Measurements from ENCODE around the gene NT5C1A.

NT5C1A gene

DNA sequence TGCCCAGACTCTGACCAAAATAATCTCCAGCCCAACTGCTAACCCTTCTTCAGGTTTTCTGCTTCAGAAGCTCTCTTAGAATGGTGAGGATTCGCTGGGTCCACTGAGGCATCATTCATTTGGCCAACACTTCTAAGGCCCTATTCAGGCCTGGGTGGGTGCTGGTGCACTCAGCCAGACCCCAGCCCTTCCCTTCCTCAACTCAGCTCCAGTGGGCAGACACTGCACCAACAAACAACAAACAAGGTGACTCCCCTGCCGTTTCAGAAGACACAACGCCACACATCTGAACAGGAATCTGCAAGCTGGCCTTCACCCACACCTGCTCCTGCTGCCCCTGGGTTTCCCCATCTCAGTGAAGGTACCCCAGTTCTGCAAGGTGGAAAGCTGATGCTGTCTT lies 38.5 kb downstream of the NT5C1A start:
- DNase-seq = no peak

GRCh38 chr1:39632682-39633417 lies 39.1 kb downstream of the NT5C1A start:
- no peak for DNase-seq

- DNase-seq = no peak
Measured at GRCh38 chr1:39632323-39632681, 39.6 kb downstream of the NT5C1A start.

DNA sequence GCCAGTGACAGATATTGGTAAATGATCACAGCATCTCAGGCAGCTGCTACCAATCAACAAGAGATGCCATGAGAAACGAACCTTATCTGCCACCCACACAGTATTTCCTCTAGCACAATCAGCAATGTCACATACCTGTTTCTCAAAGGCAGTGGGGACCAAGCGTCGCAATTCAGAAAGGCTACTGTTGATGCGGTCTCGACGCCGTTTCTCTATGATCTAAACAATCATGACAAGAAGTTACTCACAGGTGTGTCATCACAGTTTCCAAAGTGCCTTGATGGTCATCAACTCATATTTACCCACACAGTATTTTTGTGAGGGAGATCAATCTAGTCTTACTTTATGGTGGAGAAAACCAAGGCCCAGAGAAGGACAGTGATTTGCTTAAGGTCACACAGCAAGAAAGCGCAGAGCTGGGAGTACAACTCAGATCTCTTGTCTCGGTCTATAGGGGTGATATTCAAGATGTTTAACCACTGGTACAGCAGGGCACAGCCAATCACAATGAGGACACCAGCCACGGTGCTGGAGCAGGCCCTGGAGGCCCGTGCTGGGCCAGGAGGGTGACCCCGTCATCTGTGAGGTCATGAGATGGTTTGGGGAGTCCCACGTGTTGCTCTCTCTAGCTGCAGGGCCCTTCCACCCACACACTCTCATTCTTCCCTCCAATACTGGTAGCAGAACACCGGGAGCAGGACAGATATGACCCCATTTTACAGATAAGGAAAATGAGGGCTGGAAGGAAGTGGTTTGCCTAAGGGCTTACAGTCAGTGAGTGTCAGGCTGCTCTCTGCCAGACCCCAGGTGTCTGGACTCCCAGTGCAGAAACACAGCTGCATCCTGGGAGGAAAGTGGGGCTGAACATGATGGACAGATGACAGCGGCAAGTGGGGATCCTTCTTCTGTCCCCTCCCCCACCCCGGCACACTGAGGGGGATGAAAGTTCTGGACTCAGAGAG lies 40.3 kb downstream of the NT5C1A start:
- no peak for DNase-seq

DNA sequence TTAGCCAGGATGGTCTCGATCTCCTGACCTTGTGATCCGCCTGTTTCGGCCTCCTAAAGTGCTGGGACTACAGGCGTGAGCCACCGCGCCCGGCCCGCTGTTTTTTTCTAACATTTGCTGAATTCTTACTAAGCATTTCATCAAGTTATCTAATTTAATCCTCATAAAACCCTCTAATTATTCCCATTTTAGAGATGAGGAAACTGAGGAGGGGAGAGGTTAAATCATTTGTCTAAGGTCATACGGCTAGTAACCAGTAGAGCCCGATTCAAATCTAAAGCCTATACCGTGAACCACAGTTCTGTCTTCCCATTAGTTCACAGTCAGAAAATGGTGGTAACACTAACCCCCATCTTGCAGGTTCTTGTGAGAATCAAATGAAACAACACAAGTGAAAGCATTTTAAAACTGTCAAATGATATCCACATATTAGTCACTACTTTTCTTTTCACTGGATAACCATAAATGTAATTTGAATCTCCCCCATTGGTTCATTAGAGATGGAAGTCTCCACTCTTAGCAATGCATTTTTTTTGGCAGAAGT lies 43.0 kb downstream of the NT5C1A start:
- DNase-seq = no peak

- no peak for DNase-seq
Measured at GRCh38 chr1:39626646-39627045, 45.3 kb downstream of the NT5C1A start.

DNA sequence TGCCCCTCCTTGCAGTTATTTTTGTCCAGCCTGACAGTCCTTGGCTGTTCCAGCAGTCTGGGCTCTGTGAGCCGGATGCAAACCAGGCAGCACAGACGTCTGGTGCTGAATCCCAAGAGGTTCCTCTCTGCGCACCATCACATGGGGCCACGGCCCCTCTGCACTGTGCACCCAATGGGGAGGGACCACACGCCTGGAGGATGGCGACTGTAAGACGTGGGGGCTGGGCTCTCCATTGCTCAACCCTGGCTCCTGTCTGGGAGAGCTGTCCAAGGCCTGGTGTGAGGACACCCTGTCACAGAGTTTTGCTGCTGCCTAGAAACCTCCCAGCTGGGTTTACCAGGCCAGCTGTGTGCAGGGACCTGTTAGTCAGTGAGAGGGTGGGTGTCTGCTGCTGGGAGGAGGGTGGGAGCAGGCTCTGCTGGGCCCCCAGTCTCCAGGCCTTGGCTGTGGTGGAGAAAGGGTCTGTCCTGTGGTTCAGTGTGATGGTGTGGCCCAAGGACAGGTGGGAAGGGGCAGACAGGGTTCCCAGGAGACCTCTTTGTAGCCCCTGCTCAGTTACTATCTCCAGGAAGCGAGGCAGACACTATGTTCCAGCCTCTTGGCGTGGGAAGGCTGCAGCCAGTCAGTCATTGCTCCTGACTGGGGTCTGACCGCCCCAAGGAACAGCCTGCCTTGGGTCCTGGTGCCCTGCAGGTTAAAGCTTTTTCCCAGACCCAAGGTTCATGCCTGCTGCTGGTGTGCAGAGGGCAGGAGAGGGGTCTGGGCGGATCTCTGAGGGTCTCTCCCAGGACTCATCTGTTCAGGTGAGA lies 46.2 kb downstream of the NT5C1A start:
- no peak for DNase-seq

- DNase-seq = no peak
Measured at GRCh38 chr1:39625009-39625408, 46.9 kb downstream of the NT5C1A start.

DNA sequence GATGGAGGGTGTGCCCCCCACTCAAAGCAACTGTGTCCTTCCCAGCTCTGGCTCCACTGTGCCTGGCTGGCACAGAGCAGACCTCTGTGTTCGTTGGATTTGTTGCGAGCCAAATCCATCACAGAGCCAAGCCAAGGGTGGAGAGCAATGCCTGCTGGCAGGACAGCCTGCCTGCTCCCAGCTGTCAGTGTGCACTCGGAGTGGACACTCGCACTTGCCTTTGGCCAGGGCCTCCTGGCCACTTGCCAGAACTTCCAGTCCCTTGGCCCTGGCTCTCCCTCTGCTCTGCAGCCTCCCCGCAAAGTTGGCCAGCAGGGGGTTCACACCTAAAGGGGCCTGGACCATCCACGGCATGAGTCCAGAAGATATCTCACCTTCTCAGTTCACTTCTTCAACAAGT lies 48.9 kb downstream of the NT5C1A start:
- no peak for DNase-seq

- no peak for DNase-seq
Measured at GRCh38 chr1:39622427-39622826, 49.5 kb downstream of the NT5C1A start.

GRCh38 chr1:39620659-39621165 lies 51.2 kb downstream of the NT5C1A start:
- DNase-seq = no peak

DNA sequence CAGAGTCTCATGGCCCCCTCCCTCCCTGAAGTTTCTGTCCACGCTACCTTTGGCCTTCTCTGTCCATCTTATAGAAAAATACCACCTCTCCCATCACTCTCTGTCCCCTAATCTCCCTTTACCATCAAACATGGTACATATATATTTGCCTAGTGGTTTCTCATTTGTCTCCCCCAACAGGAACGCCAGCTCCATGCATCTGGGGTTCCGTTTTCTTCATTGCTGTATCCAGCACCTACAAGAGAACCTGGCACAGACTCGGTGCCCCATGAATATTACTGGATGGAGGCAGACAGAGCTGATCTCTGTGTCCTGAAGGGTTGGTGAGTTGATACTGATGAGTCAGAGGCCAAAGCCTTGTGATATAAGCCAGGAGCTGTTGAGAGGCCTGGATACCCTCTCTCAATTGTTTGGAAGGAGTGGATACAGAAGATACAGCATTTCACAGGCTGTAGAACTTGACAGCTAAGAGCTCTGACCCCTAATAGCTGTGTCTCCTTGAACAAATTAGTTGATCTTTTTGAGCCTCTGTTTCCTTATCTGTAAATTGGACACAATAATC lies 54.3 kb downstream of the NT5C1A start:
- DNase-seq = no peak

DNA sequence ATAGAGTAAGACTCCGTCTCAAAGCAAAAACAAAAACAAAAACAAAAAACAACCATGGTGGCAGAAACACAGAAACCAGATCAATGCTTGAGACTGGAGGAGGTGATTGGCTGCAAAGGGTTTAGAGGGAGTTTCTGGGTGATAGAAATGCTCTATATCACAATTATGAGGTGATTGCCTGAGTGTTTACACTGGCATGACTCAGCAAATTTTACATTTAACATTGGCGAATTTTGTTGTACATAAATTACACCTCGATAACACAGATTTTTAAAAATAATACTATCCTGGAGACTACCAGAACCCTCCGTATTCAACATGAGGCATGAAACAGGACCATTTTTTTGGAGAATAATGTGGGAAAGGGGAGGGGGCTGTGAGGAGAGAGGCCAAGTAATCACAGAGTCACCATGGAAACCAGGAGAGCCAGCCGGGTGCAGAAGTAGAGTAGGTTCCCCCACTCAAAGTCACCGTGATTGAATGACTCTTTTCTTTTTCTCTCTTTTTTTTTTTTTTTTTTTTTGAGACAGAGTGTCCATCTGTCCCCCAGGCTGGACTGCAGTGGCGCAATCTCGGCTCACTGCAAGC lies 56.7 kb downstream of the NT5C1A start:
- no peak for DNase-seq

DNA sequence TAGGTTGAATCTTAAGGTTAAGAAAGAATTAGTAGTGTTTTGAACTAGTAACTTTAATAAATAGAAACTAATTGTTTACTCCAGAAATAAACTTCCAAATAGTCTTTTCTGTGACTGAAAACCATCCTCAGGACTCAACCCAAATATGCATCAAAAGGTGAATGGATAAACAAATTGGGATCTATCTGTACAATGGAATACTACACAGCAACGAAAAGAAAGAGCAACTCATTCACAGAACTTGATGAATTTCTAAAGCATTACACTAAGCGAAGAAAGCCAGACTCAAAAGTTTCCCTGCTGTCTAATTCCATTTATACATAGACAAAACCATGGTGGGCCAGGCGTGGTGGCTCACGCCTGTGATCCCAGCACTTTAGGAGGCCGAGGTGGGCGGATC lies 57.4 kb downstream of the NT5C1A start:
- DNase-seq = no peak

- DNase-seq = no peak
Measured at GRCh38 chr1:39613250-39613649, 58.7 kb downstream of the NT5C1A start.

DNA sequence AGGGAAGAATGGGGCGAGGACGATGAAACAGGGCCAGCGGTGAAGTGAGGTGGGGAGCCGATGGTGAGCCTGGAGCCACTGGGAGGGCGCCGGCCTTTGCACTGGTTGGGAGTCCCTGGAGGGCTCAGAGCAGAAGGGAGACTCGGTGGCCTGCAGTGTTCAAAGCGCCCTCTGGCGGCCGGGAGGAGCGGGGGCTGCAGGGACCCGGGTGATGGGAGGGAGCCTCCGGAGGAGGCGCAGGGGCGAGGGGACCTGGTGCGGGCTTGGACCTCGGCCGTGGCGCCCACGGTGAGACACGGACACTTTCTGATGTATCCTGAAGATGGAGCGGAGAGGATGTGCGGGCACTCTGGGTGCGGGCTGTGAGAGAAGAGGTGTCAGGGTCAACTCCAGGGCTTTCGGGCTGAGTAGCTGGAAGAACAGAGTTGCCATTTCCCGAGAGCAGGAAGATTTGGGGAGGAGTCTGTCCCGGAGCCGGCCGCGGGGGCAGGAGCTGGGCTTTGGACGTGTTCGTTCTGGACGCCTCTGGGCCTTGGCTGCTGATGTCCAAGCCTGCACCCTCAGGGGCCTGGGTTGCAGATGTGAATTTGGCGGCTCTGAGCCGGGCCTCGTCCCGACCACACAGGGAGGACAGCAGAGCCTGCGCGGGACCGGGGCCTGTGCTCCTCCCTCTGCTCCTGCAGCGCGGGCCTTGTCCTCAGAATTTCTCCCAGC lies 62.1 kb downstream of the NT5C1A start:
- peak; percentile 79 for DNase-seq
